MM.1S (cell line): ENCODE measurements around the gene TGFA.

ENCODE experiments used
- EZH2 ChIP-seq: fragments of 300-600 bp; sonication (generic); optimal IDR thresholded peaks from 2 replicates; pipeline ENCODE3; 2017; ENCODE audit warnings: low read depth, mild to moderate bottlenecking, antibody characterized with exemption, low read length, mixed read lengths
- EZH2phosphoT487 ChIP-seq: fragments of 300-600 bp; sonication (generic); IDR thresholded peaks from 2 replicates; pipeline ENCODE4 v1.6.1; 2018; ENCODE audit warnings: antibody characterized with exemption, low read length
- TF ChIP-seq, protein P1 (sequence below): fragments of 300-600 bp; sonication (generic); IDR thresholded peaks from 2 replicates; pipeline ENCODE4 v1.5.1; 2016; ENCODE audit warnings: antibody characterized with exemption, low read length, mixed read lengths

DNA sequence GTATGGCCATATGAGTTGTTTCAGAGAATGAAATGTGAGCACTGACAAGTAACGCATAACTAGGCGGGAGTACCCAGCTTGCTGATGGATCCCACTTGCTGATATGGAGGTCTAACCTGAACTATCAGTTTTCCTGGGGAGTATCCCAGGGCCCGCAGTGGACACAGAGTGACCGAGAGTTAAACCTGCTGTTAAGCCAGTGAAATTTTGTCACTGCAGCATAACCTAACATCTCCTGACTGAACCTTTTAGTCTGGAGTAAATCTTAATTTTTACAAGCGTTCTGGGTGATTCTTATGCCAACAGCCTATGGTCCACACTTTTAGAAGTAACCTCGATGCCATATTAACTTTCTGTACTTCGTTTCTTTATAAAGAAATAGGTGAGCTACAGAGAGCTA, 54.4 kb downstream of the TGFA start:
- TF ChIP-seq, protein P1, sequence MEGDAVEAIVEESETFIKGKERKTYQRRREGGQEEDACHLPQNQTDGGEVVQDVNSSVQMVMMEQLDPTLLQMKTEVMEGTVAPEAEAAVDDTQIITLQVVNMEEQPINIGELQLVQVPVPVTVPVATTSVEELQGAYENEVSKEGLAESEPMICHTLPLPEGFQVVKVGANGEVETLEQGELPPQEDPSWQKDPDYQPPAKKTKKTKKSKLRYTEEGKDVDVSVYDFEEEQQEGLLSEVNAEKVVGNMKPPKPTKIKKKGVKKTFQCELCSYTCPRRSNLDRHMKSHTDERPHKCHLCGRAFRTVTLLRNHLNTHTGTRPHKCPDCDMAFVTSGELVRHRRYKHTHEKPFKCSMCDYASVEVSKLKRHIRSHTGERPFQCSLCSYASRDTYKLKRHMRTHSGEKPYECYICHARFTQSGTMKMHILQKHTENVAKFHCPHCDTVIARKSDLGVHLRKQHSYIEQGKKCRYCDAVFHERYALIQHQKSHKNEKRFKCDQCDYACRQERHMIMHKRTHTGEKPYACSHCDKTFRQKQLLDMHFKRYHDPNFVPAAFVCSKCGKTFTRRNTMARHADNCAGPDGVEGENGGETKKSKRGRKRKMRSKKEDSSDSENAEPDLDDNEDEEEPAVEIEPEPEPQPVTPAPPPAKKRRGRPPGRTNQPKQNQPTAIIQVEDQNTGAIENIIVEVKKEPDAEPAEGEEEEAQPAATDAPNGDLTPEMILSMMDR, result no peak
- no peak for TF ChIP-seq EZH2
- no peak for TF ChIP-seq EZH2phosphoT487
